CD4-positive, CD25-positive, alpha-beta regulatory T cell (primary cell): Measurements from ENCODE around the gene COL8A2. TPM values are rescaled to one million over a fixed set of nuclear protein-coding genes. Genes with fewer than 3 reads are reported as not detected.

Source experiments
- ATAC-seq, 2 donors: fragments of 150-1000 bp; cut with Tn5 transposase; one replicate each; pipeline ENCODE4 v1.10.0; 2021; ENCODE audit warnings: low read depth in 2 of 2, moderate number of reproducible peaks in 2 of 2, moderate library complexity in 1 of 2
- DNase-seq, 3 donors: peaks; one replicate each; pipeline versions ENCODE4 v3.0.0 to v3.0.0-alpha.2; 2012 to 2022; ENCODE audit warnings: mixed read lengths in 1 of 3
- H3K27ac ChIP-seq: one replicate; pipeline ENCODE4 v1.7.0; 2013; ENCODE audit warnings: mild to moderate bottlenecking, low read length; ENCODE audit not compliant: insufficient read depth, poor library complexity, severe bottlenecking
- H3K27me3 ChIP-seq: one replicate; pipeline ENCODE4 v1.7.0; 2013; ENCODE audit warnings: low read length; ENCODE audit not compliant: control insufficient read depth, insufficient read depth
- H3K36me3 ChIP-seq: one replicate; pipeline ENCODE4 v1.7.0; 2013; ENCODE audit warnings: mild to moderate bottlenecking, low read length, moderate library complexity; ENCODE audit not compliant: control insufficient read depth, insufficient read depth
- H3K4me1 ChIP-seq: 2 replicates; pipeline ENCODE4 v1.7.0; 2013; ENCODE audit warnings: mild to moderate bottlenecking, low read length; ENCODE audit not compliant: insufficient read depth, control insufficient read depth, poor library complexity, severe bottlenecking
- H3K4me3 ChIP-seq: one replicate; pipeline ENCODE4 v1.7.0; 2013; ENCODE audit warnings: low read depth, mild to moderate bottlenecking, low read length, moderate library complexity
- H3K9me3 ChIP-seq, 2 experiments: 1 replicate in 1 of 2; 2 replicates in 1 of 2; pipeline ENCODE4 v1.7.0; 2013; ENCODE audit warnings: low read length in 2 of 2, mild to moderate bottlenecking in 1 of 2, moderate library complexity in 1 of 2; ENCODE audit not compliant: control insufficient read depth in 2 of 2
- H3K27ac Mint-ChIP-seq, 3 donors: one replicate each; pipeline ENCODE4 v1.8.0; 2020 to 2022; ENCODE audit warnings: mild to moderate bottlenecking in 3 of 3, mixed read lengths in 3 of 3, moderate library complexity in 2 of 3
- H3K27me3 Mint-ChIP-seq: one replicate; pipeline ENCODE4 v1.8.0; 2022; ENCODE audit warnings: mild to moderate bottlenecking, mixed read lengths
- H3K36me3 Mint-ChIP-seq: one replicate; pipeline ENCODE4 v1.8.0; 2020; ENCODE audit warnings: mixed read lengths
- H3K4me1 Mint-ChIP-seq, 4 donors: one replicate each; pipeline ENCODE4 v1.8.0; 2020 to 2022; ENCODE audit warnings: mixed read lengths in 4 of 4, mild to moderate bottlenecking in 1 of 4
- H3K4me3 Mint-ChIP-seq, 4 donors: one replicate each; pipeline ENCODE4 v1.8.0; 2020 to 2022; ENCODE audit warnings: mild to moderate bottlenecking in 4 of 4, mixed read lengths in 4 of 4, moderate library complexity in 3 of 4
- H3K9me3 Mint-ChIP-seq, 7 donors: one replicate each; pipeline ENCODE4 v1.8.0; 2020 to 2022; ENCODE audit warnings: mixed read lengths in 7 of 7, mild to moderate bottlenecking in 3 of 7, moderate library complexity in 2 of 7
- polyA plus RNA-seq, 4 donors: library from polyadenylated mRNA; unstranded; fragments of 300-500 nt; fragmentation: Illumina TruSeq; gene quantifications; one replicate each; pipeline ENCODE4 v1.2.3, GENCODE V29; 2021
- total RNA-seq: library from RNA; stranded (reverse); gene quantifications from one replicate; pipeline ENCODE4 v1.2.3, GENCODE V29; 2022

Gene COL8A2
- total and polyA plus RNA-seq, 5 donors from 2014 or later = 0.03 TPM; not detected in 4

- Mint-ChIP-seq H3K27ac (peak overlapping the region in 2 of 3 donors; percentile 81 to 82), H3K9me3 (no peaks in the 10 kb centered on the region), H3K4me3 (peak overlapping the region in 2 of 4 donors; percentile 5 to 85), H3K27me3 (no peaks in the 10 kb centered on the region), H3K36me3 (peaks cover 24% of the 10 kb centered on the region), H3K4me1 (peaks cover 21 to 59% (median 47%) of the 10 kb centered on the region in 4 donors)
- H3K4me1 ChIP-seq = peaks cover 29% of the 10 kb centered on the region
- no peak overlapping the region for H3K27ac ChIP-seq
- DNase-seq (no peak), ATAC-seq (no peak)
- peaks cover 35% of the 10 kb centered on the region for H3K36me3 ChIP-seq
- H3K4me3 ChIP-seq = no peak overlapping the region
- H3K27me3 ChIP-seq = no peaks in the 10 kb centered on the region
- no peaks in the 10 kb centered on the region for H3K9me3 ChIP-seq
Measured at GRCh38 chr1:36166938-36167905, 42.2 kb upstream of the COL8A2 start.

- H3K27ac Mint-ChIP-seq = peak overlapping the region in 2 of 3 donors; percentile 55 to 81
- H3K9me3 Mint-ChIP-seq = no peaks in the 10 kb centered on the region
- H3K36me3 ChIP-seq = peaks cover 26% of the 10 kb centered on the region
- no peaks in the 10 kb centered on the region for H3K27me3 ChIP-seq
- H3K36me3 Mint-ChIP-seq = peaks cover 21% of the 10 kb centered on the region
- H3K27me3 Mint-ChIP-seq = no peaks in the 10 kb centered on the region
- H3K4me1 ChIP-seq = peaks cover 39% of the 10 kb centered on the region
- peak overlapping the region in 1 of 4 donors; percentile 79 for H3K4me3 Mint-ChIP-seq
- H3K4me3 ChIP-seq = no peak overlapping the region
- peak overlapping the region; percentile 29 for H3K27ac ChIP-seq
- ATAC-seq = no peak
- no peak for DNase-seq
- no peaks in the 10 kb centered on the region for H3K9me3 ChIP-seq
- peaks cover 27 to 70% (median 57%) of the 10 kb centered on the region in 4 donors for H3K4me1 Mint-ChIP-seq
Measured at GRCh38 chr1:36166136-36166535, 41.1 kb upstream of the COL8A2 start.

- H3K4me1 Mint-ChIP-seq = peaks cover 28 to 78% (median 60%) of the 10 kb centered on the region in 4 donors
- peaks cover 49% of the 10 kb centered on the region for H3K4me1 ChIP-seq
- H3K27me3 Mint-ChIP-seq = no peaks in the 10 kb centered on the region
- ATAC-seq = no peak
- peak overlapping the region; percentile 26 to 74 (median 72) for H3K27ac Mint-ChIP-seq
- peaks cover 21% of the 10 kb centered on the region for H3K36me3 Mint-ChIP-seq
- H3K9me3 Mint-ChIP-seq = no peaks in the 10 kb centered on the region
- no peaks in the 10 kb centered on the region for H3K9me3 ChIP-seq
- no peak overlapping the region for H3K4me3 ChIP-seq
- H3K27me3 ChIP-seq = no peaks in the 10 kb centered on the region
- peaks cover 18% of the 10 kb centered on the region for H3K36me3 ChIP-seq
- H3K4me3 Mint-ChIP-seq = no peak overlapping the region
- H3K27ac ChIP-seq = peak overlapping the region; percentile 17
- DNase-seq = no peak
Measured at GRCh38 chr1:36165145-36165544, 40.1 kb upstream of the COL8A2 start.

- peaks cover 11% of the 10 kb centered on the region for H3K36me3 ChIP-seq
- Mint-ChIP-seq H3K4me1 (peaks cover 28 to 83% (median 66%) of the 10 kb centered on the region in 4 donors), H3K9me3 (no peaks in the 10 kb centered on the region), H3K36me3 (peaks cover 21% of the 10 kb centered on the region), H3K27me3 (no peaks in the 10 kb centered on the region), H3K4me3 (peak overlapping the region; percentile 30 to 63 (median 36)), H3K27ac (peak overlapping the region; percentile 72 to 90 (median 74))
- H3K9me3 ChIP-seq = no peaks in the 10 kb centered on the region
- ATAC-seq (no peak), DNase-seq (no peak)
- no peak overlapping the region for H3K4me3 ChIP-seq
- no peak overlapping the region for H3K27ac ChIP-seq
- no peaks in the 10 kb centered on the region for H3K27me3 ChIP-seq
- peaks cover 57% of the 10 kb centered on the region for H3K4me1 ChIP-seq
Measured at GRCh38 chr1:36164361-36164760, 39.3 kb upstream of the COL8A2 start.

GRCh38 chr1:36163426-36163825 is 38.4 kb upstream of the COL8A2 start:
- H3K27me3 Mint-ChIP-seq = no peaks in the 10 kb centered on the region

GRCh38 chr1:36162680-36163239 is 37.7 kb upstream of the COL8A2 start:
- Histone ChIP-seq H3K27me3 (no peaks in the 10 kb centered on the region), H3K9me3 (no peaks in the 10 kb centered on the region), H3K36me3 (peaks cover 10% of the 10 kb centered on the region), H3K4me1 (peaks cover 73% of the 10 kb centered on the region), H3K4me3 (peak overlapping the region; percentile 82), H3K27ac (peak overlapping the region; percentile 88)
- H3K36me3 Mint-ChIP-seq = peaks cover 17% of the 10 kb centered on the region
- no peaks in the 10 kb centered on the region for H3K27me3 Mint-ChIP-seq
- ATAC-seq (no peak), DNase-seq (no peak)
- no peaks in the 10 kb centered on the region for H3K9me3 Mint-ChIP-seq
- peaks cover 28 to 90% (median 72%) of the 10 kb centered on the region in 4 donors for H3K4me1 Mint-ChIP-seq
- H3K4me3 Mint-ChIP-seq = peak overlapping the region; percentile 78 to 94 (median 90)
- peak overlapping the region; percentile 92 to 100 (median 98) for H3K27ac Mint-ChIP-seq

More at GRCh38 chr1:36163426-36163825, 38.4 kb upstream of the COL8A2 start:
- peak overlapping the region; percentile 88 for H3K27ac ChIP-seq
- no peak for DNase-seq
- ATAC-seq = no peak
- peak overlapping the region; percentile 26 for H3K4me3 ChIP-seq
- peaks cover 66% of the 10 kb centered on the region for H3K4me1 ChIP-seq
- Mint-ChIP-seq H3K4me3 (peak overlapping the region; percentile 66 to 91 (median 78)), H3K36me3 (peaks cover 20% of the 10 kb centered on the region), H3K9me3 (no peaks in the 10 kb centered on the region), H3K27ac (peak overlapping the region; percentile 92 to 100 (median 98)), H3K4me1 (peaks cover 28 to 87% (median 69%) of the 10 kb centered on the region in 4 donors)
- no peaks in the 10 kb centered on the region for H3K27me3 ChIP-seq
- H3K36me3 ChIP-seq = peaks cover 11% of the 10 kb centered on the region
- no peaks in the 10 kb centered on the region for H3K9me3 ChIP-seq

- H3K9me3 ChIP-seq = no peaks in the 10 kb centered on the region
- Mint-ChIP-seq H3K4me1 (peaks cover 26 to 92% (median 71%) of the 10 kb centered on the region in 4 donors), H3K9me3 (no peaks in the 10 kb centered on the region), H3K27ac (peak overlapping the region; percentile 92 to 100 (median 98)), H3K27me3 (no peaks in the 10 kb centered on the region), H3K36me3 (peaks cover 14% of the 10 kb centered on the region), H3K4me3 (peak overlapping the region; percentile 78 to 94 (median 90))
- DNase-seq = peak; percentile 25 to 72 (median 58)
- peak overlapping the region; percentile 82 for H3K4me3 ChIP-seq
- H3K4me1 ChIP-seq = peaks cover 81% of the 10 kb centered on the region
- ATAC-seq = peak; percentile 61 to 66
- peak overlapping the region; percentile 88 for H3K27ac ChIP-seq
- peaks cover 1% of the 10 kb centered on the region for H3K36me3 ChIP-seq
- no peaks in the 10 kb centered on the region for H3K27me3 ChIP-seq
Measured at GRCh38 chr1:36161641-36162531, 36.9 kb upstream of the COL8A2 start.
